Measurements from ENCODE around the gene ERC1.

ERC1 gene

GRCh38 chr12:1297206-1297605 is 306.2 kb downstream of the ERC1 start (continued):
- TF ChIP-seq ZNF639 (tag by site-specific recombination; IDR thresholded peaks at IDR 0.05), result no peak
- TF ChIP-seq HOXA7 (CRISPR knock-in tag; IDR thresholded peaks at IDR 0.05; ENCODE audit: borderline replicate concordance), result no peak

GRCh38 chr12:1297639-1298175 is 306.7 kb downstream of the ERC1 start:
- ChIA-PET POLR2A (interaction anchor here (0.6 kb wide), 1 partner anchor 546 kb away, joined by 6 read pairs; the partner anchor contains the start of gene WNK1), CTCF (no interaction called here)
- Histone ChIP-seq H3K4me1 (ENCODE audit: control insufficient read depth, insufficient read depth, low read length) (no peaks in the 10 kb centered on the region), H3K4me3 (ENCODE audit: low read depth, low read length) (no peak overlapping the region), H3K27ac (ENCODE audit: extremely low read depth, low read depth, low read length) (no peak overlapping the region), H3K9me3 (ENCODE audit: control insufficient read depth, insufficient read depth, low read depth, low read length) (no peaks in the 10 kb centered on the region), H3K36me3 (ENCODE audit: control insufficient read depth in 2 of 2, insufficient read depth in 1 of 2, low read length in 2 of 2) (peaks cover 0 to 3% of the 10 kb centered on the region in 2 experiments; a peak in 2 of 3 replicates)
- no peak for TF ChIP-seq ZBTB49 (tag by site-specific recombination; IDR thresholded peaks at IDR 0.05; ENCODE audit: low read depth)

- ChIA-PET CTCF (no interaction called here), POLR2A (no interaction called here)
- Histone ChIP-seq H3K4me3 (ENCODE audit: low read depth, low read length) (no peak overlapping the region), H3K4me1 (ENCODE audit: control insufficient read depth, insufficient read depth, low read length) (no peaks in the 10 kb centered on the region), H3K27ac (ENCODE audit: extremely low read depth, low read depth, low read length) (no peak overlapping the region), H3K9me3 (ENCODE audit: control insufficient read depth, insufficient read depth, low read depth, low read length) (no peaks in the 10 kb centered on the region), H3K36me3 (ENCODE audit: control insufficient read depth in 2 of 2, insufficient read depth in 1 of 2, low read length in 2 of 2) (no peaks in the 10 kb centered on the region; a peak in 1 of 3 replicates)
- TF ChIP-seq ZNF280D (tag by site-specific recombination; IDR thresholded peaks at IDR 0.05), result no peak
- TF ChIP-seq ZNF280C (tag by site-specific recombination; IDR thresholded peaks at IDR 0.05), result no peak
- TF ChIP-seq ZNF692 (tag by site-specific recombination; IDR thresholded peaks at IDR 0.05), result no peak
- TF ChIP-seq ZNF747 (tag by site-specific recombination; IDR thresholded peaks at IDR 0.05), result no peak
- TF ChIP-seq ZNF518A (tag by site-specific recombination; conservative IDR thresholded peaks at IDR 0.05; ENCODE audit: low read depth), result no peak
- TF ChIP-seq ZNF138 (tag by site-specific recombination; IDR thresholded peaks at IDR 0.05; ENCODE audit: borderline replicate concordance), result no peak
- TF ChIP-seq ZNF707 (tag by site-specific recombination; IDR thresholded peaks at IDR 0.05), result no peak
- no peak for TF ChIP-seq EGR2 (tag by site-specific recombination; IDR thresholded peaks at IDR 0.05; ENCODE audit: low read depth)
- no peak for TF ChIP-seq ZNF624 (tag by site-specific recombination; IDR thresholded peaks at IDR 0.05)
- TF ChIP-seq ZBTB49 (tag by site-specific recombination; IDR thresholded peaks at IDR 0.05; ENCODE audit: low read depth), result no peak
Measured at GRCh38 chr12:1300460-1300859, 309.4 kb downstream of the ERC1 start.
